AML-193 (cell line): ENCODE results near the gene RHEB.

ENCODE experiments used
- DNase-seq, 2 experiments: peaks; one replicate each; lab custom pipeline; 2025; lab: John Stamatoyannopoulos, UW

The RHEB gene

DNA sequence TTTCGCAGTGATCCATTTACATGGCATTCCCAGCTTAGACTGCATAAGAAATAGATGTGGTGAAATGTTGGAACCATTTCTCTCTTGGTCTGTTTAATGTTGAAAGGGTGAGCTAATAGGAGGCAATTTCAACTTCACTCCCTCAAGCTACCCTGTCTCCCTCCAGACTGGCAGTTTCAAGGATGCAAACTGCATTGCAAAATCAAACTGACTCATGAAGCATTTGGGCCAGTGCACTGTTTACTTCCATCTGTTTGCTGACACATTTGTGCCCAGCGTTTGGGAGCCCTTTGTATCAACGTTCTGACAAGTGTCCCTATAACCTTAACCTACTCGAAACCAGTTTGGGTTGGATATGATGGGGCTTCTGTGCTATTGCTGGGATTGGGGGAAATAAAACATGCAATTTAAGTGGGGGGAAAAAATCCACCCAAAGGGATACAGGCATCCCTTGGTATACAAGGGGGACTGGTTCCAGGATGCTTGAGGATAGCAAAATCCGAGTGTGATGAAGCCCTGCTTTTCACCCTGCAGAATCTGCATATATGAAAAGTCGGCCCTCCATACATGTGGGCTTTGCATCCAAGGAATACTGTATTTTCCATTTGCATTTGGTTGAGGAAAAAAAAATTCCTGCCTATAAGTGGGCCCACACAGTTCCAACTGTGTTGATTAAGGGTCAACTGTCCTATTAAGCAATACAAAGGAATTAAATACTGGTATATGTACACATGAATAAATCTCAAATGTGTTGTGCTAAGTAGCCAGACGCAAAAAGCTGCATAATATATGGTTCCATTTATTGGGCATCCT, 15.6 kb downstream of the RHEB start:
- DNase-seq, result peak; percentile 76 to 84

DNA sequence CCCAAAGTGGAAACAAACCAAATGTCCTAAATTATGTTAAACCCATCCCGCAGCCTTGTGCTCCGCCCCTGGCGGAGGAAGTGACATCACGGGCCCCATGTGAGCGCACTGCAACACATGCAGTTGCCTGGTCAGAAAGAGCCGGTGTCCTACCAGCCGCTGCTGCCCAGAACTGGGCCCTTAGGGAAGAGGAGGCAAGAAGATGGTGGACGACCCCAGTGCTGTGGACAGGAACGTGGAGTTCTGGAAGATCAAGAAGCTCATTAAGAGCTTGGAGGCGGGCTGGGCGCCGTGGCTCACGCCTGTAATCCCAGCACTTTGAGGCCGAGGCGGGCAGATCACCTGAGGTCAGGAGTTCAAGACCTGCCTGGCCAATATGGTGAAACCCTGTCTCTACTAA, 18.0 kb downstream of the RHEB start:
- DNase-seq, result no peak

GRCh38 chr7:151498495-151498894, 21.2 kb downstream of the RHEB start:
- no peak for DNase-seq

- DNase-seq, result no peak
These were observed 22.3 kb downstream of the RHEB start for GRCh38 chr7:151497306-151497871.

DNA sequence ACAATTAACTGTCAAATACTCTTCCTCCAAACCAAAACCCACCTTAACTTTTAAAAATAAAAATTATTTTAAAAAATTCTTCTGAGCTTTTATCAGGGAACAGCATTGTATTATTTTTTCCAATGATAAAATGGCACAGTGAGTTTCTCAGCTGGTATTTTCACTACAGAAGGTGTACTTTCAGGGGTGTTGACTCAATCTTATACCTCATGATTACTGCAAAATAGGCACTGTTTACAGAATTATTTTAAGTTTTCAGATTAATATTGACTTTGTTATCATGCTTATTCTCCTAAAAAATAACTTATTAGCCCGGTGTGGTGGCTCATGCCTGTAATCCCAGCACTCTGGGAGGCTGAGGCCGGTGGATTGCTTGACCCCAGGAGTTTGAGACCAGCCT, 24.3 kb downstream of the RHEB start:
- DNase-seq, result no peak

GRCh38 chr7:151494298-151495284, 25.1 kb downstream of the RHEB start:
- no peak for DNase-seq

GRCh38 chr7:151493083-151493482, 26.6 kb downstream of the RHEB start:
- DNase-seq, result no peak

- DNase-seq, result peak; percentile 25 to 28
These were observed 27.8 kb downstream of the RHEB start for GRCh38 chr7:151491859-151492258.

GRCh38 chr7:151490456-151491105, 29.1 kb downstream of the RHEB start:
- no peak for DNase-seq

DNA sequence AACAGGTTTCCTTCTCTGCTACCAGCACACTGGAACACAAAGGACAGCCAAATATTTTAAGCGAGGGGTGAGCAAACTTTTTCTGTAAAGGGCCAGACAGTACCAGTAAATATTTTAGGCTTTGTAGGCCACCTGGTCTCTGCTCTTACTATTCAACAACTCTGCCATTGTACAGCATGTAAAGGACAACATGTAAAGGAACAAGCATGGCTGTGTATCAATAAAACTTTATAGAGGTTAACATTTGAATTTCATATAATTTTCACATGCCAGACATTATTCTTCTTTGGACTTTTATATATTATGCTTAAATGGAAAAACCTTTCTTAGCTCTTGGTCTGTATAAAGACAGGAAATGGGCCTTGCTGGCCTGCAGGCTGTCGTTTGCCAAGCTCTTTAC, 30.2 kb downstream of the RHEB start:
- DNase-seq, result no peak

GRCh38 chr7:151488096-151488495, 31.6 kb downstream of the RHEB start:
- no peak for DNase-seq

DNA sequence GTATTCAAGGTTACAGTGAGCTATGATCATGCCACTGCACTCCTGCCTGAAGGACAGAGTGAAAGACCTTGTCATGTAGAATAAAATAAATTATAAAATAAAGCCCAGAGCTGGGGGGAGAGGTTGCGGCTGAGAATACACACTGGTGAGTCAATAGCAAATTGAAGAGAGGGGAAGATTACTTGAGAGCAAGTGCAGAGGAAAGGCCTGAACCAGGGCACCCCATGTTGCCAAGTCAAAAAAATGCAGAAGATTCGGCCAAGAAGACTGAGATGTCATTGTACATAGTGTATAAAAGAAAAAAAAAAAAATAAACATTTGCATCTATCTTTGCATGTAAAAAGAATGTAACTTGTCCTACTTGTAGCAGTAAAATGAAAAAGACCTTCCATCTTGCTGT, 32.5 kb downstream of the RHEB start:
- no peak for DNase-seq

DNA sequence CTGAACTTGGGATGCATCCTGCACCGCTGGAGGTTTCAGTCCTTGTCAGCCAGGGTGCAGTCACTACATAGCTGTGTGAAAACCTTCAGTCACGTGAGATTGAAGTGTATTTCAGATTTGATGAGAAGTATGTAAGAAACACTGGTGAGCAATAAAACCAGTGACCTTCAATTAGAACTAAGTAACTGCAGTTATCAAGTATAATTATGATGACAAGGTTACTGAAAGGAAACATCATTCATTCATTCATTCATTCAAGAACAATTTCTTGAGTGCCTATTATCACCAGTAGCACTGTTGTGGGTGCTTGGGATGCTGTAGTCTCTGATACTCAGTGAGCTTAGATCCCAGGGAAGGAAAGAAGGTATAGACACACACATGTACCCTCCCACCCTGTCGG, 33.6 kb downstream of the RHEB start:
- no peak for DNase-seq

- no peak for DNase-seq
These were observed 34.6 kb downstream of the RHEB start for GRCh38 chr7:151484971-151485707.

DNA sequence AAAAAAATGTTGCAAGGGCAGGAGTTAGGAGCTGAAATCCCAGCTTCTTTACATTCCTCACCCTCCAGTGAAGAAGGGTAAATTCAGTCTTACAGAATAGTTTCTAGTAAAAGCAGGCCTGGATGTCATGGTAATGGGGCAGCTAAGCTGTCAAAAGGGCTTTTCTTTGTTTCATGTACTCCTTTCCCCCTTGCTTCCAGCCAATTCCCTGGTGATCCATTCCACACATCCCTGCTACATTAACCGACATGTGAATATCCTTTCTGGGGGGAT, 36.0 kb downstream of the RHEB start:
- DNase-seq, result no peak

GRCh38 chr7:151482883-151483710, 36.6 kb downstream of the RHEB start:
- no peak for DNase-seq

DNA sequence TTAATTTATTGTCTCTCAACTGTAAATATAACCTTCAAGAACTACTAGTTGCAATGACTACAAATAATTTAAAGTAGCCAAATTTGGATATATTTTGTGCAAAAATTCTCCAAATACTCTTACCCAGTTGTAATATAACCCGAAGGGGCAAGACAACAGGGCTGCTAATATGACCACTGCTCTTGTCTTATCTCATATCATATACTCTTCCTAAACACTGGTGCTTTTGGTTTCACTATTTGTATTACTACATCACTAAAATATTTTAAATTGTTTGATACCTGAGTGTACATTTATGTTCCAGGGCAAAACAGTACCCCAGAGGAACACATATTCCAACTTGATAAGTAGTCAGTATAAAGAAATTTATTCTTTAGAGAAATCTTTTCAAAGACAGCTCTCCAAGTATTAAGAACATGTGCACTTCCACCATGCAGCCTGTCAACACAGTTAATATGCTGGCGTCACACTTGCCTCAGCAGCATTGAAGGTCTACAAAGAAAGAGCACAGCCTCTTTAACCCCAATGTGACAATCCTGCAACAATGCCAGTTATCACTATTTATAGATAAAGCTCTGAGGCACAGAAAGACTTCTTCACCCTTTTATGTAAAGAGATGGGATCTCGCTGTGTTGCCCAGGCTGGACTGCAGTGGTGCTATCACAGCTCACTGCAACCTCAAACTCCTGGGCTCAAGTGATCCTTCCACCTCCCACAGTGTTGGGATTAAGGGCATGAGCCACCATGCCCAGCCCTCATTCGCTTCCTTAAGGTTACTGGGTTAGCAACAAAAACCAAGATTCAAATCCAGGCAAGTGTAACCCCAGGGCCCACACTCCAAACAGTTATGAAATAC, 37.8 kb downstream of the RHEB start:
- no peak for DNase-seq

DNA sequence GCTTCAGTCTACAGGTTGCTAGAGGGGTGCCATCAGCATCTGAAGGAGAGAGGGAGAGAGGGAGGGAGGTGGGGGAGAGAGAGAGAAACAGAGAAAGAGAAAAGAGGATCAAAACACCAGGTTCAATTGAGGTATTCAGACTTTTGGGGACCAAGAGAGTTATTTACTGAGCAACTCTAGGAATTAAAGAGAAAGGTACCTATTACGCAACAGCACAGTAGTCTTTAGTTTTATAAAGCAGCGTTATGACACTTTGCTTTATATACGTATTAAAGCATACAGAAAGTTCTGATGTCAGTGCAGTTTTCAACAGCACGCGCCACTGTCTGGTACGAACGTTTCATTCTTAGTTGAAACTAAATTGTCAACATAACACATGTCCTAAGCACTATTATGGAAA, 41.8 kb downstream of the RHEB start:
- DNase-seq, result no peak

GRCh38 chr7:151472644-151473380, 46.9 kb downstream of the RHEB start:
- DNase-seq, result no peak
